SU-DHL-6 (cell line): ENCODE data around the gene BHMT.

Source experiments
- H2AFZ ChIP-seq: fragments of 200-600 bp; sonication (generic); 2 replicates; pipeline ENCODE4 v1.6.1; 2014; ENCODE audit warnings: low read depth, mild to moderate bottlenecking, moderate library complexity, mixed read lengths, antibody characterized with exemption, low read length; ENCODE audit not compliant: severe bottlenecking
- H3F3A ChIP-seq: fragments of 200-600 bp; shearing (Covaris generic); 2 replicates; pipeline ENCODE4 v1.6.0; 2016; ENCODE audit warnings: antibody characterized with exemption, mild to moderate bottlenecking; ENCODE audit not compliant: insufficient read depth
- H3K27ac ChIP-seq: fragments of 200-600 bp; sonication (generic); 2 replicates; pipeline ENCODE4 v1.5.1; 2016; ENCODE audit warnings: low read depth, mild to moderate bottlenecking, low read length, moderate library complexity, mixed read lengths
- H3K27me3 ChIP-seq: fragments of 200-600 bp; sonication (generic), shearing (Covaris generic); 2 replicates; pipeline ENCODE4 v1.6.0; 2014; ENCODE audit warnings: mild to moderate bottlenecking, low read length
- H3K36me3 ChIP-seq: fragments of 200-600 bp; sonication (generic); 2 replicates; pipeline ENCODE4 v1.6.1; 2014; ENCODE audit warnings: mild to moderate bottlenecking, low read length, mixed read lengths
- H3K4me2 ChIP-seq: fragments of 300-600, 200-600 bp; shearing (Covaris generic), sonication (generic); 2 replicates; pipeline ENCODE4 v1.6.0; 2014; ENCODE audit warnings: low read length, low read depth, mild to moderate bottlenecking; ENCODE audit not compliant: poor library complexity, severe bottlenecking
- H3K4me3 ChIP-seq: fragments of 200-600 bp; sonication (generic); 2 replicates; pipeline ENCODE4 v1.5.1; 2014; ENCODE audit warnings: antibody characterized with exemption, low read length, mild to moderate bottlenecking, mixed read lengths; ENCODE audit not compliant: insufficient read depth, poor library complexity, severe bottlenecking
- H3K79me2 ChIP-seq: fragments of 200-600 bp; sonication (generic); 2 replicates; pipeline ENCODE4 v1.6.1; 2014; ENCODE audit warnings: mild to moderate bottlenecking, low read length, moderate library complexity; ENCODE audit not compliant: insufficient read depth
- H3K9ac ChIP-seq: fragments of 200-600 bp; sonication (generic); 2 replicates; pipeline ENCODE4 v1.7.0; 2014; ENCODE audit warnings: mild to moderate bottlenecking, low read length
- H3K9me2 ChIP-seq: fragments of 200-600 bp; sonication (generic); replicated peaks from 2 replicates; pipeline ENCODE4 v1.6.1; 2014; ENCODE audit warnings: low read length; ENCODE audit not compliant: insufficient read depth
- H3K9me3 ChIP-seq: fragments of 200-600 bp; sonication (generic); 2 replicates; pipeline ENCODE4 v1.6.1; 2014; ENCODE audit warnings: low read length, mixed read lengths; ENCODE audit not compliant: insufficient read depth
- H4K20me1 ChIP-seq: fragments of 200-600 bp; sonication (generic); 2 replicates; pipeline ENCODE4 v1.6.1; 2014; ENCODE audit warnings: low read depth, mild to moderate bottlenecking, antibody characterized with exemption, low read length, moderate library complexity, mixed read lengths
- CTCF ChIP-seq: fragments of 200-600 bp; sonication (generic); IDR thresholded peaks from one replicate; pipeline ENCODE4 v1.5.1; 2017; ENCODE audit warnings: antibody characterized with exemption, mild to moderate bottlenecking, low read length, moderate library complexity; ENCODE audit not compliant: insufficient read depth, poor library complexity, severe bottlenecking
- EZH2phosphoT487 ChIP-seq: fragments of 200-600 bp; sonication (generic), shearing (Covaris generic); conservative IDR thresholded peaks from 2 replicates; pipeline ENCODE4 v1.6.1; 2018; ENCODE audit warnings: mild to moderate bottlenecking, antibody characterized with exemption, low read length, moderate library complexity, mixed read lengths

The BHMT gene

GRCh38 chr5:79093762-79094161, 17.8 kb upstream of the BHMT start:
- Histone ChIP-seq H3K9me2 (no peaks in the 10 kb centered on the region), H3K4me3 (no peak overlapping the region), H3K9ac (no peak overlapping the region), H3K4me2 (no peak overlapping the region), H3K79me2 (no peaks in the 10 kb centered on the region), H3K27ac (no peak overlapping the region), H3K36me3 (no peaks in the 10 kb centered on the region), H3K27me3 (no peaks in the 10 kb centered on the region), H4K20me1 (no peaks in the 10 kb centered on the region), H3F3A (no peaks in the 10 kb centered on the region), H3K9me3 (no peaks in the 10 kb centered on the region), H2AFZ (no peak overlapping the region)
- TF ChIP-seq CTCF, result no peak
- TF ChIP-seq EZH2phosphoT487, result no peak

- H3K9ac ChIP-seq, result no peak overlapping the region
- H3F3A ChIP-seq, result no peaks in the 10 kb centered on the region
- no peak overlapping the region for H2AFZ ChIP-seq
- H3K9me3 ChIP-seq, result no peaks in the 10 kb centered on the region
- H3K4me2 ChIP-seq, result no peak overlapping the region
- no peak overlapping the region for H3K4me3 ChIP-seq
- no peaks in the 10 kb centered on the region for H3K79me2 ChIP-seq
- H3K9me2 ChIP-seq, result no peaks in the 10 kb centered on the region
- no peak overlapping the region for H3K27ac ChIP-seq
- no peaks in the 10 kb centered on the region for H3K36me3 ChIP-seq
- no peaks in the 10 kb centered on the region for H3K27me3 ChIP-seq
- TF ChIP-seq EZH2phosphoT487 (no peak), CTCF (no peak)
- no peaks in the 10 kb centered on the region for H4K20me1 ChIP-seq
Observed at GRCh38 chr5:79105868-79106267, 5.7 kb upstream of the BHMT start.

- H3K4me2 ChIP-seq, result no peak overlapping the region
- TF ChIP-seq EZH2phosphoT487 (no peak), CTCF (no peak)
- H3K27me3 ChIP-seq, result no peaks in the 10 kb centered on the region
- no peaks in the 10 kb centered on the region for H4K20me1 ChIP-seq
- H3K9me3 ChIP-seq, result no peaks in the 10 kb centered on the region
- H3K4me3 ChIP-seq, result no peak overlapping the region
- H2AFZ ChIP-seq, result no peak overlapping the region
- no peak overlapping the region for H3K27ac ChIP-seq
- H3K9ac ChIP-seq, result no peak overlapping the region
- no peaks in the 10 kb centered on the region for H3K79me2 ChIP-seq
- no peaks in the 10 kb centered on the region for H3K9me2 ChIP-seq
- H3K36me3 ChIP-seq, result no peaks in the 10 kb centered on the region
- no peaks in the 10 kb centered on the region for H3F3A ChIP-seq
Observed at GRCh38 chr5:79107020-79107796, 4.4 kb upstream of the BHMT start.
